ENCODE results near the gene TCF7L1.

TCF7L1 gene

DNA sequence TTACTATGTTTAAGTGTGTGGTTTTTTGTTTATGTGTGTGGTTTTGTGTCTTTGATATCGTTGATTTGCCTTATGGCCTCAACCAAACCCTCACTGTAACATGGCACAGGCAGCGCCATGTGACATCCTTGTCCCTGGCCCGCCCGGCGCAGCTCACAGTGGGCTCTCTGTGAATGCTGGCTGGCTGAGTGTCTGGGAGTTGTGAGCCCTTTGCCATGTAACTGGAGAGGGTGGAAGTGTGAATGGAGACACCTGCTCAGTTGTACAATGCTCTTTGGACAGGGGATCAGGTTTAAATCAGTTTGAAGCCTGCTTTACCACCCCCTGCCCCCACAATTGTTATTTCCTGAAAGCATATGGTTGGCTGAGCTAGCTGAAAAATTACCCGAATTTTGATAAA lies 41.8 kb downstream of the TCF7L1 start:
- DNase-seq (ENCODE audit: low spot score), result no peak
- in situ Hi-C loops (cut with MboI; ENCODE audit: low pct_unique_long_range_greater_than_20kb, low sequenced_read_pairs, unreplicated experiment), result no loop called here
- TF ChIP-seq, protein P1, sequence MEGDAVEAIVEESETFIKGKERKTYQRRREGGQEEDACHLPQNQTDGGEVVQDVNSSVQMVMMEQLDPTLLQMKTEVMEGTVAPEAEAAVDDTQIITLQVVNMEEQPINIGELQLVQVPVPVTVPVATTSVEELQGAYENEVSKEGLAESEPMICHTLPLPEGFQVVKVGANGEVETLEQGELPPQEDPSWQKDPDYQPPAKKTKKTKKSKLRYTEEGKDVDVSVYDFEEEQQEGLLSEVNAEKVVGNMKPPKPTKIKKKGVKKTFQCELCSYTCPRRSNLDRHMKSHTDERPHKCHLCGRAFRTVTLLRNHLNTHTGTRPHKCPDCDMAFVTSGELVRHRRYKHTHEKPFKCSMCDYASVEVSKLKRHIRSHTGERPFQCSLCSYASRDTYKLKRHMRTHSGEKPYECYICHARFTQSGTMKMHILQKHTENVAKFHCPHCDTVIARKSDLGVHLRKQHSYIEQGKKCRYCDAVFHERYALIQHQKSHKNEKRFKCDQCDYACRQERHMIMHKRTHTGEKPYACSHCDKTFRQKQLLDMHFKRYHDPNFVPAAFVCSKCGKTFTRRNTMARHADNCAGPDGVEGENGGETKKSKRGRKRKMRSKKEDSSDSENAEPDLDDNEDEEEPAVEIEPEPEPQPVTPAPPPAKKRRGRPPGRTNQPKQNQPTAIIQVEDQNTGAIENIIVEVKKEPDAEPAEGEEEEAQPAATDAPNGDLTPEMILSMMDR (IDR thresholded peaks at IDR 0.05; ENCODE audit: extremely low read depth, insufficient read depth, missing control alignments), result no peak

DNA sequence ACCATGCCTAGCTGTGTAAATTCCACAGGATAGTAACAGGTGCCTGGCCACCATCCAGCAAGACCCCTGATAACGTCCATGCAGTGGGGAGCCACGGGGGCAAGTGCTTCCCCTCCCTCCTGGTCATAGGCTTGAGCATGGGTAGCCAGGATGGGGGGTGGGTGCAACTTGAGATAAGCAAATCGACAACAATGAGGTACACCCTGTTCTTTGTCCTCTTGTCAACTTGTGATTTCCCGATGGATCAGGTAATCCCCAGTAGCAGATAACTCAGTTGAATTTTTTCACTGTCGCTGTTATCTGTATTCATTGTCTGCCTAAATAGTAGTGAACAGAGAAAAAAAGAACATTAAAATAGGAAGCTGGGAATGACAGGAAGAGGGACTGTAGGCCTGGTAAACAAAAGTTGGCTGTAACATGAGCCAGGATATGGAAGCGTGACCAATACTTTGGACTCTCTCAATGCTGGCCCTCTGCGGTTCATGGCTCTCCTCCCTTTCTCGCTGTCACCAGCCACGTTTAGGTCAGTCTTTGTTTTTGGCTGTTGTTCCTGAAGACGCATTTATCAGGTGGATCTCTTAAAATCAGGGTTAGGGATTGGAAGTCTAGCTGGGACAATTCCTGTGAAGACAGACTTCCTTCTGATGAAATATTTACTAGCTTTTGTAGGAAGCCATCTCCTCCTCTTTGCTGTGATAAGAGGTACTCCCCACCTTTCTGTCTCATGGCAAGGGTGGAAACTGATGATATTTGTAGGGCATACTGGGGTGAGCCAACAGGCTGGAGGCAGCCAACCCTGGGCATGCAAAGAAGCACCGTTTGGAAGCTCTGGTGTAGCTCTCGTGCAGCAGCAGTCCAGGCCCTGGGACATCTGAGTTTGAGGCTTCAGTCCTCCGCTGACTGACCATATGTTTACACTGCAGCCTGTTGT lies 42.4 kb downstream of the TCF7L1 start:
- TF ChIP-seq, protein P1 (IDR thresholded peaks at IDR 0.05; ENCODE audit: extremely low read depth, insufficient read depth, missing control alignments), result no peak
- DNase-seq (ENCODE audit: low spot score), result no peak
- in situ Hi-C loops (cut with MboI; ENCODE audit: low pct_unique_long_range_greater_than_20kb, low sequenced_read_pairs, unreplicated experiment), result no loop called here

DNA sequence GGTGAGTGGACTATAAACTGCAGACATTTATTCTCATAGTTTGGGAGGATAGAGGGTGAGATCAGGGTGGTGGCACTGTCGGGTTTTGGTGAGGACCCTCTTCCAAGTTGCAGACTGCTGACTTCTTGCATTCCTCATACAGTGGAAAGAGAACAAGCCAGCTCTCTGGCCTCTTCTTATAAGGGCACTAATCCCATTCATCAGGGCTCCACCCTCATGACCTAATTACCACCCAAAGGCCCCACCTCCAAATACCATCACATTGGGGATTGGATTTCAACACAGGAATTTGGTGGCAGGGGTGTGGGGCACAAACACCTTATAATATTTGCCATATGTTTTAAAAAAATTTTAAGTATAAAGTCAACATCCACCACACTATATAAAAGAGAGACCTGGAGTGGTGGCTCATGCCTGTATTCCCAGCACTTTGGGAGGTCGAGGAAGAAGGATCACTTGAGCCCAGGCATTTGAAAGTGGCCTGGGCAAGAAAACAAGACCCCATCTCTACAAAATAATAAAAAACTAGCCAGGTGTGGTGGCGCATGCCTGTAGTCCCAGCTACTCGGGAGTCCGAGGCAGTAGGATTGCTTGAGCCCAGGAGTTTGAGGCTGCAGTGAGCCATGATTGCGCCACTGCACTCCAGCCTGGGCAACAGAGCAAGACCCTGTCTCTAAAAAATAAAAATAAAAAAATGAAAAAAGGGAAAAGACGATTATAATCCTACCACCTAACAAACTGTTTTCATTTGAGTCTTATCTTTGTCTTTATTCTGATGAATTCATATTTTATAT lies 44.0 kb downstream of the TCF7L1 start:
- in situ Hi-C loops (cut with MboI; ENCODE audit: low pct_unique_long_range_greater_than_20kb, low sequenced_read_pairs, unreplicated experiment), result no loop called here
- TF ChIP-seq, protein P1 (IDR thresholded peaks at IDR 0.05; ENCODE audit: extremely low read depth, insufficient read depth, missing control alignments), result no peak
- DNase-seq (ENCODE audit: low spot score), result no peak

DNA sequence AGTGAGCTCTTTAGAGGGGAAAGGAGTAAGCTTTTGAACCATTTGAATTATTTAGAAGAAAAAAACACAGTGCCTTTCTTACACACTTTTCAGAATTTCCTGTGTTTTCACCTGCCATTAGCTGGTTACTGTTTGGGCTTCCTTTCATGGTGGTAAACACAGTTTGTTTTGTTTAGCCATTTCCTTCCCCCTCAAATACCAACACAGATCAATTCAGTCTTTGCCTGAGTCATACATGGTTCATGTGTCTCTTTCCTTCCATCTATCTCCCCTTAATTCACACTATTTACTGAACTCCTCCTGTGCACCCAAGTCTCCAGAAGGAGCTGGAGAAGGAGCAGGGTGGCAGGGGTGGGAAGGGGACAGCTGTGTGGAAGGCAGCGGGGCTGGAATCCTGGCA lies 45.0 kb downstream of the TCF7L1 start:
- TF ChIP-seq, protein P1 (IDR thresholded peaks at IDR 0.05; ENCODE audit: extremely low read depth, insufficient read depth, missing control alignments), result no peak
- DNase-seq (ENCODE audit: low spot score), result no peak
- in situ Hi-C loops (cut with MboI; ENCODE audit: low pct_unique_long_range_greater_than_20kb, low sequenced_read_pairs, unreplicated experiment), result no loop called here

DNA sequence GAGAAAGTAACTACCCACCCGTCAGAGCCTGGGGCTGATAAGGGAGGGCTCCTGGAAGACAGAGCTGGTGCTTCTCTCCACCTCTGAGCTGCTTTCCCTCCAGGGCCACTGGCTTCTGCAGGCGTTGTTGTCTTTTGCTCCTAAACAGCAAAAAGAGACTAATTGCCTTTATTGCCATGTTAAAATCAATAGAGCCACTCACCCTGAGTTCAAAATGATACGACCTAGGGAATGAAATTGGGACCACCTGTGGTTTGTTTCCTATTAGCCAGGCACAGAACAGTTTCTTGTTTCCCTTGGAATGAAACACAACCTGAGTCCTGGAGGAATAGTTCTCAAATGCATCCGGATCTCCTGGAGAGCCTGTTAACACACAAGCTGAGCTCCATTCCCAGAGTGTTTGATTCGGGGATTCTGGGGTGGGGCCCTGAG lies 45.8 kb downstream of the TCF7L1 start:
- no peak for DNase-seq (ENCODE audit: low spot score)
- in situ Hi-C loops (cut with MboI; ENCODE audit: low pct_unique_long_range_greater_than_20kb, low sequenced_read_pairs, unreplicated experiment), result no loop called here
- TF ChIP-seq, protein P1 (IDR thresholded peaks at IDR 0.05; ENCODE audit: extremely low read depth, insufficient read depth, missing control alignments), result no peak

DNA sequence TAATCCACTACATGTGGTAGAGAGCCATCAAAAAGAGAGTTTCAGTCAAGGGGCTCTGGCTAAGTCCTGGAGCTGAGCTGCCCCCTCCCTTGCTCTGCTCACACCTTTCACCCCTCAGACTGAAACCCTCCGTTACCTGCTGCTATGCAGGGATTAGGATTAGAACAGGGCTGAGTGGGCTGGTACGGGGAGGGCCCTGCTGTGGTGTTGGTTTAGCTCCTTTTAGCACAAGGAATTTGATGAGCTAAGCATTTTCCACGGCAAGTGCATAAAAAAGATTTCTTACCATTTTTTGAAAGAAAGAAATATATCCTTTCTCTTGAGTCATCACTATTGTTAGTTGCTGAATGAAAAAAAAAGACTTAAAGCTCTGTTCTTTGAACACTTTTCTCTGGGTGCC lies 46.3 kb downstream of the TCF7L1 start:
- no peak for DNase-seq (ENCODE audit: low spot score)
- TF ChIP-seq, protein P1 (IDR thresholded peaks at IDR 0.05; ENCODE audit: extremely low read depth, insufficient read depth, missing control alignments), result no peak
- in situ Hi-C loops (cut with MboI; ENCODE audit: low pct_unique_long_range_greater_than_20kb, low sequenced_read_pairs, unreplicated experiment), result no loop called here
